NCI-H524 treated with DMSO at 0.1 percent for 48 hours (cell line): ENCODE results near the gene RNASE8.

Experiments used
- DNase-seq: peaks from one replicate; lab custom pipeline; 2025; lab: John Stamatoyannopoulos, UW

RNASE8 gene

GRCh38 chr14:21053184-21054122 is 4.2 kb upstream of the RNASE8 start:
- no peak for DNase-seq

GRCh38 chr14:21054123-21054767 is 3.4 kb upstream of the RNASE8 start:
- no peak for DNase-seq

- DNase-seq, result no peak
Observed at GRCh38 chr14:21054768-21055145, 2.9 kb upstream of the RNASE8 start.

GRCh38 chr14:21055432-21056117 is 2.0 kb upstream of the RNASE8 start:
- DNase-seq, result no peak

- DNase-seq, result no peak
Observed at GRCh38 chr14:21056520-21057163, 980 bp upstream of the RNASE8 start.

- no peak for DNase-seq
Observed at GRCh38 chr14:21058903-21059302, 1.3 kb downstream of the RNASE8 start.

- no peak for DNase-seq
Observed at GRCh38 chr14:21059842-21060613, 2.4 kb downstream of the RNASE8 start.

- DNase-seq, result no peak
Observed at GRCh38 chr14:21060614-21061346, 3.2 kb downstream of the RNASE8 start.

- no peak for DNase-seq
Observed at GRCh38 chr14:21061347-21061668, 3.7 kb downstream of the RNASE8 start.

GRCh38 chr14:21063479-21063878 is 5.9 kb downstream of the RNASE8 start:
- DNase-seq, result no peak

GRCh38 chr14:21066882-21067502 is 9.4 kb downstream of the RNASE8 start:
- DNase-seq, result peak; percentile 23

GRCh38 chr14:21068521-21069387 is 11.1 kb downstream of the RNASE8 start:
- peak; percentile 56 for DNase-seq

- no peak for DNase-seq
Observed at GRCh38 chr14:21069388-21070082, 11.9 kb downstream of the RNASE8 start.

GRCh38 chr14:21070083-21070609 is 12.5 kb downstream of the RNASE8 start, which contains the start of gene ARHGEF40:
Gene ARHGEF40, plus strand, starts transcription at chr14:21070304. Its CDS starts 93 bp downstream, at chr14:21070397.
- DNase-seq, result no peak

GRCh38 chr14:21070610-21071224 is 13.1 kb downstream of the RNASE8 start:
- no peak for DNase-seq

- DNase-seq, result peak; percentile 14
Observed at GRCh38 chr14:21071225-21072030, 13.8 kb downstream of the RNASE8 start.

GRCh38 chr14:21072031-21072473 is 14.4 kb downstream of the RNASE8 start:
- DNase-seq, result no peak
